SIG-M5 treated with dmso at 0.1 percent for 504 hours (cell line): ENCODE measurements around the gene AIM2.

Experiments used
- DNase-seq: peaks from one replicate; lab custom pipeline; 2025; ENCODE audit not compliant: unreplicated experiment; lab: John Stamatoyannopoulos, UW

Gene AIM2

DNA sequence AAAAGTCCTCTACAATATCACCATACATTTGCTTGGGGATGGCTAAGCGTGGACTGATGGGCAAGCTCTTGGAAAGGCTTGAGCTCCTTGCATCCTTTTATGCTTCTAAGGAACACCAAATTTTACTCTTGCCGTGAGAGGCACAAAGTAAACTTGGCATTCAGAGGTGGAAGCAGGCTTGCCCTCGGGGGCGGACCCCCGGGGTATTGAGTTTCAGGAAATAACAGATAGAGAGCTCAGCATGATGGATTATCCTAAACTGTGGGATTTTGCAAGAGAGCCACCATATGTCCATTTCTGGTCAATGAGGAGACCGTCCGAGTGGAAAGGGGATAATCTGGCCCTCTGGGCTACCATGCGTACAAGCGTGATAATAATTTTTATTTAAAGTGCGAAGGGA, 52.8 kb downstream of the AIM2 start:
- no peak for DNase-seq

DNA sequence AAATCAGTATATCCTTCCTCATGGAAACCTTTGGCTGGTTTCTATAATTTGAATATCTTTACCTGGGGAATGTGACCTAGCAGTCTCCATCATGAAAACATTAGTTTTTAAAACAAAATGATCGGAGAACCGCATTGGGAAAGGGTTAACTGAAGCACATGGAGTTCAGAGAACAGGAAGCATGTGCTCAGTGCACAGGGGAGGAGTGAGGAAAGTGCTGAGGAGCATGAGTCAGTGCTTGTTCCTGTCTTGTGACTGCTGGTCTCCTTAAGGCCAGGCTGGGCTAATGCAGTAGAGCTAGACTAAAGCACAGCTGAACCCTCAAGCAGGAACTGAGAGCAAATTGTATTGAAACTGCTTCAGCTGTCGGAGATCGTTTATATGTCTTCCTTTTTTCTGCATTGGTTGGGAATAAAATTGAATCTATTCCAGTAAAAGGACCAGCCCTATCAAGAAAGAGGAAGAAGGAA, 61.1 kb downstream of the AIM2 start:
- peak; percentile 99 for DNase-seq

DNA sequence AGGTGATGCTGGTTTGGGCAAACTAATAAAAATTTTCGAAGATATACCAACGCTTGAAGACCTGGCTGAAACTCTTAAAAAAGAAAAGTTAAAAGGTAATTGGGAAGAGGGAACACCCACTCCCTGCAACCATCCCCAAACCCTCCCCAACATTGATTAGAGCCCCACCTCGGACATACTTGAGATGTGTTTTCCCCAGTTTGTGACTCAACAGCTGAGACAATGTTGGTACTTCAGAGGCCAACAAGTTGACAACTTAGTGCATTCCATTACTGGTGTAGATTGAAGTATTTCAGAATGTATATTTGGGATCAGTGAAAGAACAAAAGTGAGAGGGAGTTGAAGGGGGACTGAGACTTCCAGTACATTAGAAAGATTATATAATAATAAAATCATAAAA, 61.7 kb downstream of the AIM2 start:
- DNase-seq, result no peak

DNA sequence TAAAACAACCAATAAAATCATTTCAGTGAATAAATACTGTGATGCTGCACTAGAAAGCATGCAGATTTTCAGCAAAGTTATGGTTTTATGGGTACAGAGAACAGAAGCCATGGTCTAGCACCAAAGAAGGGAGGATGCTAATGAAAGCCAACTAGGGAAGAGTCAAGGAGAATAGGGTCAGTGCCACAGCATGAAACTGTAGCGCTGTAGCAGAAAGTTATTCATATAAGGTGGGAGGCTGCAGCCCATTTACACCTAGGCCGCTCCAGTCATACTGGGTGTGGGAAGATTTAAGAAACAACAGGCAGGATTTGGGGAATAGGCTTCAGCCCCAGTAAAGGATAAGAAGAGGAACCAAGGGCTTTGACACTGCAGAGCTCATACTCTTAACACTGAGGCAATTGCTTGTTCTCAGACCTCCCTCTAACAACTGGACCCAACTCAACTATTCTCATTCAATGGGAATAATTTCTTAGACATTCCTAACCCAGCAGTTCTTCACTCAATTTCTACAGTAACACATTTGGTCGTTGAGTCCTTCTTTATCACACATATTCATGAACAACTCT, 62.5 kb downstream of the AIM2 start:
- peak; percentile 12 for DNase-seq

DNA sequence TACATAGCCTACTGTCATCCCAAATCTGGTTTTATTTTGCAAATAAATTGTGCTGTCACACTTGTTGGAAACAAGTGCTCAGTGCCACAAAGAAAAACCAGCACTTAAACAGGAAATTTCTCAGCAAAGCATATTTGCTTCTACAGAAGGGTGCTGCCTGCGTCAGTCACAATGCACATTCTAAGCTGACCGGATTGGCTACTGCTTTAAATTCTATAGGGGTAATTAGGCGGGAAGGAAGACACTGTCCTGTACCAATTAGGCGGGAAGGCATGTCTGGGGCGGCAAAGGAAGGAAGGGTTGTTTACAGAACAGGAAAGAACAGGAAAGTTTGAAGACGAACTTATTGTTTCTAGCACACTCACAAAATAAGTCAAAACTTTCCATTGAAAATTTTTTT, 64.1 kb downstream of the AIM2 start:
- peak; percentile 16 for DNase-seq
